PC-9 (cell line): ENCODE measurements around the gene AAR2. TPM values are rescaled to one million over a fixed set of nuclear protein-coding genes. Genes with fewer than 3 reads are reported as not detected.

Experiments used
- BruUV-seq: library from RNA; stranded (reverse); fragments of 400-500 nt; replicated peaks from 2 replicates; lab custom pipeline; 2021; lab: Mats Ljungman, UMichigan
- CTCF ChIA-PET: fragments of 300-600 bp; sonication (Branson Sonifier 250); formaldehyde crosslinking; loops from one replicate; lab custom pipeline; 2022; ENCODE audit warnings: antibody characterized with exemption; lab: Charles Lee
- POLR2A ChIA-PET: fragments of 300-600 bp; sonication (Branson Sonifier 250); formaldehyde crosslinking; loops from one replicate; lab custom pipeline; 2022; ENCODE audit warnings: antibody characterized with exemption; ENCODE audit not compliant: unreplicated experiment; lab: Charles Lee
- DNase-seq, 2 experiments: peaks; one replicate each; pipeline versions ENCODE4 v3.0.0 to v3.0.0-alpha.2; 2015 to 2022; ENCODE audit warnings: mixed read lengths in 1 of 2
- H2AFZ ChIP-seq: fragments of 200-600 bp; sonication (generic); 2 replicates; pipeline ENCODE4 v1.8.1; 2017; ENCODE audit warnings: antibody characterized with exemption
- H3F3A ChIP-seq: fragments of 200-600 bp; sonication (generic); 2 replicates; pipeline ENCODE4 v1.8.1; 2017; ENCODE audit warnings: antibody characterized with exemption, mild to moderate bottlenecking, low read depth; ENCODE audit not compliant: insufficient read depth
- H3K27ac ChIP-seq: fragments of 200-600 bp; sonication (generic); 2 replicates; pipeline ENCODE4 v1.6.1; 2016; ENCODE audit warnings: mixed run types
- H3K27me3 ChIP-seq: fragments of 200-600 bp; sonication (generic); 2 replicates; pipeline ENCODE4 v1.6.1; 2016; ENCODE audit warnings: low read depth, mixed run types; ENCODE audit not compliant: insufficient read depth
- H3K36me3 ChIP-seq: fragments of 200-600 bp; sonication (generic); 2 replicates; pipeline ENCODE4 v1.6.1; 2016; ENCODE audit warnings: low read depth, mixed run types
- H3K4me1 ChIP-seq: fragments of 200-600 bp; sonication (generic); replicated peaks from 2 replicates; pipeline ENCODE4 v1.6.1; 2016; ENCODE audit warnings: mixed run types; ENCODE audit not compliant: insufficient read depth
- H3K4me2 ChIP-seq: fragments of 200-600 bp; sonication (generic); 2 replicates; pipeline ENCODE4 v1.6.1; 2017; ENCODE audit warnings: mixed run types
- H3K4me3 ChIP-seq: fragments of 200-600 bp; sonication (generic); 2 replicates; pipeline ENCODE4 v1.6.1; 2016; ENCODE audit warnings: mixed run types
- H3K79me2 ChIP-seq: fragments of 200-600 bp; sonication (generic); 2 replicates; pipeline ENCODE4 v1.6.1; 2017; ENCODE audit warnings: low read depth, mixed run types
- H3K9me2 ChIP-seq: fragments of 200-600 bp; sonication (generic); 2 replicates; pipeline ENCODE4 v1.8.1; 2017; ENCODE audit warnings: mild to moderate bottlenecking; ENCODE audit not compliant: insufficient read depth
- H3K9me3 ChIP-seq: fragments of 200-600 bp; sonication (generic); 2 replicates; pipeline ENCODE4 v1.8.1; 2016; ENCODE audit warnings: low read depth; ENCODE audit not compliant: insufficient read depth
- H4K20me1 ChIP-seq: fragments of 200-600 bp; sonication (generic); 2 replicates; pipeline ENCODE4 v1.8.1; 2017; ENCODE audit not compliant: insufficient read depth
- EZH2 ChIP-seq: fragments of 200-600 bp; sonication (generic); IDR thresholded peaks from 2 replicates; pipeline ENCODE4 v1.8.0; 2017; ENCODE audit warnings: antibody characterized with exemption, low read depth
- intact Hi-C: fragments of 100-400 bp; cut with micrococcal nuclease; formaldehyde crosslinking; loops from one replicate; pipeline ENCODE4 v1.10.0; 2022; ENCODE audit not compliant: unreplicated experiment
- total RNA-seq: library from RNA; stranded (reverse); gene quantifications from 2 replicates; pipeline ENCODE4 v1.2.3, GENCODE V29; 2021
- TF ChIP-seq, protein P1 (sequence below): fragments of 200-600 bp; sonication (generic); conservative IDR thresholded peaks from 2 replicates; pipeline ENCODE4 v1.6.1; 2017; ENCODE audit warnings: mixed run types, antibody characterized with exemption, mild to moderate bottlenecking, moderate library complexity

Gene AAR2
- total RNA-seq, 1 experiment from 2014 or later, result 25.7 TPM

DNA sequence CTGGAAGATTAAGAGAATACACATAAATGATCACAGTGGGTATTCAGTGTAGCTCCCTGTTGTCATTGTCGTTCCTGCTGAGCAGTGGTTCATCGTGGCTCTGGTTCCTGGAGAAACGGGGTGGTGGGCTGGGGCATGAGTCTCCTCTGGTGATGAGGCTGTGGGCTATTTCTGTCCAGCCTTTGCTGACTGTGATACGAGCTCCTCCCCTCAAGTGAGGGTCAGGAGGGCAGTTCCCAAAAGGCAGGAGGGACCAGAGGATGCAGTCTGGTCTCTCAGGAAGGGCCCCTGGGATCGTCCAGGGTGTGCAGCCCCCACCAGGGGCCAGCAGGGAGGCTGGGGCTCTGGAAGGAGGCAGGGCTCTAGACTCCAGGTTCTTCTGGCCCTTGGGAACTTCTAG is 38.7 kb downstream of the AAR2 start:
- DNase-seq, result no peak
- BruUV-seq, result no TSS peak
- H3K27ac ChIP-seq, result no peak overlapping the region
- H3K79me2 ChIP-seq, result no peaks in the 10 kb centered on the region
- H3K9me2 ChIP-seq, result no peaks in the 10 kb centered on the region
- H3K4me3 ChIP-seq, result no peak overlapping the region
- peaks cover 40% of the 10 kb centered on the region for H3K27me3 ChIP-seq
- no peaks in the 10 kb centered on the region for H3K4me1 ChIP-seq
- ChIA-PET CTCF (no interaction called here), POLR2A (no interaction called here)
- intact Hi-C loops, result no loop called here
- no peaks in the 10 kb centered on the region for H4K20me1 ChIP-seq
- TF ChIP-seq EZH2, result no peak
- TF ChIP-seq, protein P1, sequence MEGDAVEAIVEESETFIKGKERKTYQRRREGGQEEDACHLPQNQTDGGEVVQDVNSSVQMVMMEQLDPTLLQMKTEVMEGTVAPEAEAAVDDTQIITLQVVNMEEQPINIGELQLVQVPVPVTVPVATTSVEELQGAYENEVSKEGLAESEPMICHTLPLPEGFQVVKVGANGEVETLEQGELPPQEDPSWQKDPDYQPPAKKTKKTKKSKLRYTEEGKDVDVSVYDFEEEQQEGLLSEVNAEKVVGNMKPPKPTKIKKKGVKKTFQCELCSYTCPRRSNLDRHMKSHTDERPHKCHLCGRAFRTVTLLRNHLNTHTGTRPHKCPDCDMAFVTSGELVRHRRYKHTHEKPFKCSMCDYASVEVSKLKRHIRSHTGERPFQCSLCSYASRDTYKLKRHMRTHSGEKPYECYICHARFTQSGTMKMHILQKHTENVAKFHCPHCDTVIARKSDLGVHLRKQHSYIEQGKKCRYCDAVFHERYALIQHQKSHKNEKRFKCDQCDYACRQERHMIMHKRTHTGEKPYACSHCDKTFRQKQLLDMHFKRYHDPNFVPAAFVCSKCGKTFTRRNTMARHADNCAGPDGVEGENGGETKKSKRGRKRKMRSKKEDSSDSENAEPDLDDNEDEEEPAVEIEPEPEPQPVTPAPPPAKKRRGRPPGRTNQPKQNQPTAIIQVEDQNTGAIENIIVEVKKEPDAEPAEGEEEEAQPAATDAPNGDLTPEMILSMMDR, result no peak
- H3K9me3 ChIP-seq, result no peaks in the 10 kb centered on the region
- H3F3A ChIP-seq, result no peaks in the 10 kb centered on the region
- no peak overlapping the region for H3K4me2 ChIP-seq
- no peak overlapping the region for H2AFZ ChIP-seq
- no peaks in the 10 kb centered on the region for H3K36me3 ChIP-seq

DNA sequence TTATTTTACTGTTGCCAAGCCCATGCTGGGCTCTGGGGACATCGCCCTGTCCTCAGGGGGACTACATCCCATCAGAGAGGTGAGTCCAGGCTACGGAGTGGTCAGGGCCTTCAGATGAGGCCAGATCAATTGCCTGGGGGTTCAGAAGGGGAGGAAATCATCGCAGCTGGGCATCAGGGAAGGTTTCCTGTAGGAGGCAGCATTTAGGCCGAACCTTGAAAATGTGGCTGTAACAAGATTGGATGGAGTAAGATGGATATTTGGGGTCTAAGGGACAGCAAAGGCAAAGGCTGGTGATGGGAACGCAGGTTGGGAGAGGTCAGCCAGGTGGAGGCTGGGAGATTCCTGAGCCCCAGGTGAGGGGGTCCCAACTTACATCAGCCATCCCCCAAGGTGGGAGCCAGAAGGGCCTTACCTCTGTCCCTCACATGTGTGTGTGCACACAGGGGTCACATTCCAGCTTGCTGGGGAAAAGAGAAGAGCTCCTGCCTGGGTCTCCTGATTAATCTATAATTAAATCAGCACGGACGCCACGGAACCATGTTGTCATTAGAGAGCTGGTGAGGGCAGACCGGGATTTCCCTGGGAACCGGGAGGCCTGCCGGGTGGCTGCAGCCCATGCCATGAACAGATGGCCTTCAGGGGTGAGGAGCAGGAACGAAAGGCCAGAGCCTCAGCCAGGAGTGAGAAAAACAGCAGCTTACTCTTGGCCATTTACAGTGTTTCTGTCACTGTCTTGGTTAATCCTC is 39.3 kb downstream of the AAR2 start:
- no peak for DNase-seq
- BruUV-seq, result no TSS peak
- H3K36me3 ChIP-seq, result no peaks in the 10 kb centered on the region
- H3K9me2 ChIP-seq, result no peaks in the 10 kb centered on the region
- no peak for TF ChIP-seq EZH2
- TF ChIP-seq, protein P1, result no peak
- H3K27ac ChIP-seq, result no peak overlapping the region
- H4K20me1 ChIP-seq, result no peaks in the 10 kb centered on the region
- no peak overlapping the region for H2AFZ ChIP-seq
- H3F3A ChIP-seq, result no peaks in the 10 kb centered on the region
- ChIA-PET CTCF (no interaction called here), POLR2A (no interaction called here)
- peaks cover 45% of the 10 kb centered on the region for H3K27me3 ChIP-seq
- H3K4me2 ChIP-seq, result no peak overlapping the region
- no peaks in the 10 kb centered on the region for H3K4me1 ChIP-seq
- no peak overlapping the region for H3K4me3 ChIP-seq
- intact Hi-C loops, result no loop called here
- no peaks in the 10 kb centered on the region for H3K79me2 ChIP-seq
- no peaks in the 10 kb centered on the region for H3K9me3 ChIP-seq

DNA sequence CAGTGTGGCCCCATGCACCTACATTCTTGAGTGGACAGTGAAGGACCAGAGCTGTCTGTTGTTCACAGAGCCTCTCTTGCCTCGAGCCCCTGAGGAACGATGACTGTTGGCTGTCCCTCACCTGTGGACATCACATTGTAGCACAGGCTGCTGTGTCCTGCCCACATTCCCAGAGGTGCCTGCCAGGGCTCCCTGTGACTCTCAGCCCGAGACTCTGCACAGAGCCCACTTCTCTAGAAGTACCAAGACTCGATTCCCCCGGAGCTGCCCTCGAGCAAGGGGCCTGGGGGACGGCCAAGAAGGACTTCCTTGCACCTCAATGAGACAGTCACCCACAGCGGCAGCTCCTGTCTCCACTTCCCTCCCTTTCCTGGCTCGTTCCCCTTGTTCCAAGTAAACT is 41.3 kb downstream of the AAR2 start:
- Histone ChIP-seq H3K79me2 (no peaks in the 10 kb centered on the region), H3K4me2 (no peak overlapping the region), H2AFZ (no peak overlapping the region), H3K27ac (no peak overlapping the region), H3K4me3 (no peak overlapping the region), H3K9me3 (no peaks in the 10 kb centered on the region), H3K4me1 (no peaks in the 10 kb centered on the region), H3K9me2 (no peaks in the 10 kb centered on the region), H3F3A (no peaks in the 10 kb centered on the region), H3K36me3 (no peaks in the 10 kb centered on the region), H4K20me1 (no peaks in the 10 kb centered on the region), H3K27me3 (peaks cover 60% of the 10 kb centered on the region)
- intact Hi-C loops, result no loop called here
- no peak for DNase-seq
- no peak for TF ChIP-seq EZH2
- TF ChIP-seq, protein P1, result no peak
- ChIA-PET CTCF (no interaction called here), POLR2A (no interaction called here)
- no TSS peak for BruUV-seq
